Measurements from ENCODE around the gene PTOV1.

Gene PTOV1

DNA sequence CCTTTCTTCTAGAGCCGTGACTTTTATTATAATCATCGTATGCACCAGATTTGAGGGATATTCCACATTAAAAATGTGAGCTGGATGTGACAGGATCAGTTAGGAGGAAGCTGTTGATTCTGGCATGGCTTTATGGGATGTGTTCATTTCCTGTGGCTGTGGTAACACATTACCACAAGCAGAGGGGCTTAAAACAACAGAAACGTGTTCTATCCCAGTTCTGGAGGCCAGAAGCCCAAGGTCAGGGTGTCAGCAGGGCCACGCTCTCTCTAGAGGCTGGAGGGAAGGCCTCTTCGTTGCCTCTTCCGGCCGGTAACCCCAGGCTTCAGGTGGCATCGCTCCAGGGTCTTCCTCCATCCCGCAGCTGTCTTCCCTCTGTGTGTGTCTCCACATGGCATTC, 18.4 kb upstream of the PTOV1 start:
- Histone ChIP-seq H3K36me3 (ENCODE audit: control insufficient read depth in 1 of 2, insufficient read depth in 2 of 2, low read length in 2 of 2) (peaks cover 87 to 93% of the 10 kb centered on the region in 2 experiments), H3K27ac (ENCODE audit: low read depth, low read length) (no peak overlapping the region), H3K4ac (ENCODE audit: low read depth, low read length) (no peak overlapping the region), H3K4me1 (ENCODE audit: control insufficient read depth in 1 of 2, insufficient read depth in 2 of 2, low read length in 2 of 2) (peaks cover 0 to 3% of the 10 kb centered on the region in 2 experiments), H4K91ac (ENCODE audit: low read depth, low read length) (no peak overlapping the region), H2AFZ (ENCODE audit: insufficient read depth, low read length, poor library complexity) (no peak overlapping the region), H2AK5ac (ENCODE audit: low read length) (no peak overlapping the region), H4K8ac (ENCODE audit: low read depth, low read length) (no peak overlapping the region), H3K14ac (ENCODE audit: low read length) (no peak overlapping the region), H3K79me1 (ENCODE audit: low read length) (no peaks in the 10 kb centered on the region), H2BK5ac (ENCODE audit: low read depth, low read length, poor library complexity) (no peak overlapping the region), H3K79me2 (ENCODE audit: control insufficient read depth, insufficient read depth, low read length, poor library complexity) (no peaks in the 10 kb centered on the region), H3K4me3 (ENCODE audit: low read depth, low read length) (no peak overlapping the region), H4K12ac (ENCODE audit: low read depth, low read length) (no peak overlapping the region), H3K27me3 (ENCODE audit: insufficient read depth, low read length) (no peaks in the 10 kb centered on the region), H3K18ac (ENCODE audit: low read length) (no peak overlapping the region), H2BK120ac (ENCODE audit: insufficient read depth, low read length, poor library complexity) (no peak overlapping the region), H3K4me2 (ENCODE audit: low read length) (no peak overlapping the region), H3K9ac (ENCODE audit: low read length) (no peak overlapping the region), H2BK12ac (ENCODE audit: low read length) (no peak overlapping the region), H3K23ac (ENCODE audit: low read length) (no peak overlapping the region), H3K9me3 (ENCODE audit: insufficient read depth, low read depth, low read length) (peaks cover 6% of the 10 kb centered on the region)
- no CpG with 5 or more reads among the region's 9 CpGs for WGBS (ENCODE audit: extremely low coverage, insufficient coverage, insufficient read length)
- DNase-seq, result no peak

- WGBS (ENCODE audit: extremely low coverage, insufficient coverage, insufficient read length), result no CpG with 5 or more reads among the region's 7 CpGs
These were observed 17.4 kb upstream of the PTOV1 start for GRCh38 chr19:49833599-49833998.

DNA sequence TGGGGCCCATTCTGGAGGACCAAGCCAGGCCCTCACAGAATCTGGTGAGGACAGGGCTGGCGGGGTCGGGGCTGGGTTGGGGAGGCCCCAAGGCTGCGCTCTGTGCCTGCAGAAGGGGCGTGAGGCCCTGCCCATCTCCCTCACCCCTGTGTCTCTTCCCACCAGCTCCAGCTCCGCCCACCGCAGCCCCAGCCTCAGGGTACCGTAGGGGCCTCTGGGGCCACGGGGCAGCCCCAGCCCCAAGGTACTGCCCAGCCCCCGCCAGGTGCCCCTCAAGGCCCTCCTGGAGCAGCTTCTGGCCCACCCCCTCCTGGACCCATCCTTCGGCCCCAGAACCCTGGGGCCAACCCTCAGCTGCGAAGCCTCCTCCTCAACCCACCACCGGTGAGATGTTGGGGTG, 15.4 kb upstream of the PTOV1 start:
- WGBS (ENCODE audit: extremely low coverage, insufficient coverage, insufficient read length), result no CpG with 5 or more reads among the region's 12 CpGs
- no peak overlapping the region for H2AFZ ChIP-seq (ENCODE audit: insufficient read depth, low read length, poor library complexity)

More at GRCh38 chr19:49833599-49833998, 17.4 kb upstream of the PTOV1 start:
- H3K18ac ChIP-seq (ENCODE audit: low read length), result no peak overlapping the region
- H3K4me3 ChIP-seq (ENCODE audit: low read depth, low read length), result no peak overlapping the region
- H3K27ac ChIP-seq (ENCODE audit: low read depth, low read length), result no peak overlapping the region
- H4K12ac ChIP-seq (ENCODE audit: low read depth, low read length), result no peak overlapping the region
- no peak overlapping the region for H3K23ac ChIP-seq (ENCODE audit: low read length)
- H2AFZ ChIP-seq (ENCODE audit: insufficient read depth, low read length, poor library complexity), result no peak overlapping the region
- H3K4me1 ChIP-seq (ENCODE audit: control insufficient read depth in 1 of 2, insufficient read depth in 2 of 2, low read length in 2 of 2), result peaks cover 0 to 3% of the 10 kb centered on the region in 2 experiments
- no peak overlapping the region for H3K14ac ChIP-seq (ENCODE audit: low read length)
- no peak overlapping the region for H3K4ac ChIP-seq (ENCODE audit: low read depth, low read length)
- peaks cover 2% of the 10 kb centered on the region for H3K9me3 ChIP-seq (ENCODE audit: insufficient read depth, low read depth, low read length)
- no peaks in the 10 kb centered on the region for H3K79me1 ChIP-seq (ENCODE audit: low read length)
- no peak overlapping the region for H2BK12ac ChIP-seq (ENCODE audit: low read length)
- H3K36me3 ChIP-seq (ENCODE audit: control insufficient read depth in 1 of 2, insufficient read depth in 2 of 2, low read length in 2 of 2), result peaks cover 92 to 94% of the 10 kb centered on the region in 2 experiments
- no peak overlapping the region for H2BK5ac ChIP-seq (ENCODE audit: low read depth, low read length, poor library complexity)
- H4K91ac ChIP-seq (ENCODE audit: low read depth, low read length), result no peak overlapping the region
- no peaks in the 10 kb centered on the region for H3K27me3 ChIP-seq (ENCODE audit: insufficient read depth, low read length)
- no peak overlapping the region for H4K8ac ChIP-seq (ENCODE audit: low read depth, low read length)
- H2BK120ac ChIP-seq (ENCODE audit: insufficient read depth, low read length, poor library complexity), result no peak overlapping the region
- no peak for DNase-seq
- no peak overlapping the region for H2AK5ac ChIP-seq (ENCODE audit: low read length)
- no peak overlapping the region for H3K4me2 ChIP-seq (ENCODE audit: low read length)
- H3K79me2 ChIP-seq (ENCODE audit: control insufficient read depth, insufficient read depth, low read length, poor library complexity), result no peaks in the 10 kb centered on the region
- no peak overlapping the region for H3K9ac ChIP-seq (ENCODE audit: low read length)

GRCh38 chr19:49836176-49837008, 14.6 kb upstream of the PTOV1 start:
- Histone ChIP-seq H2AK5ac (ENCODE audit: low read length) (no peak overlapping the region), H3K27ac (ENCODE audit: low read depth, low read length) (no peak overlapping the region), H3K4ac (ENCODE audit: low read depth, low read length) (no peak overlapping the region), H2BK5ac (ENCODE audit: low read depth, low read length, poor library complexity) (no peak overlapping the region), H3K27me3 (ENCODE audit: insufficient read depth, low read length) (no peaks in the 10 kb centered on the region), H4K91ac (ENCODE audit: low read depth, low read length) (no peak overlapping the region), H3K36me3 (ENCODE audit: control insufficient read depth in 1 of 2, insufficient read depth in 2 of 2, low read length in 2 of 2) (peaks cover 82 to 91% of the 10 kb centered on the region in 2 experiments), H3K14ac (ENCODE audit: low read length) (no peak overlapping the region), H2AFZ (ENCODE audit: insufficient read depth, low read length, poor library complexity) (no peak overlapping the region), H2BK120ac (ENCODE audit: insufficient read depth, low read length, poor library complexity) (no peak overlapping the region), H2BK12ac (ENCODE audit: low read length) (no peak overlapping the region), H3K4me1 (ENCODE audit: control insufficient read depth in 1 of 2, insufficient read depth in 2 of 2, low read length in 2 of 2) (peaks cover 0 to 3% of the 10 kb centered on the region in 2 experiments), H3K9me3 (ENCODE audit: insufficient read depth, low read depth, low read length) (peaks cover 2% of the 10 kb centered on the region), H3K23ac (ENCODE audit: low read length) (no peak overlapping the region), H3K79me2 (ENCODE audit: control insufficient read depth, insufficient read depth, low read length, poor library complexity) (no peaks in the 10 kb centered on the region), H3K79me1 (ENCODE audit: low read length) (no peaks in the 10 kb centered on the region), H3K4me2 (ENCODE audit: low read length) (no peak overlapping the region), H4K12ac (ENCODE audit: low read depth, low read length) (no peak overlapping the region), H3K4me3 (ENCODE audit: low read depth, low read length) (no peak overlapping the region), H3K18ac (ENCODE audit: low read length) (no peak overlapping the region), H4K8ac (ENCODE audit: low read depth, low read length) (no peak overlapping the region), H3K9ac (ENCODE audit: low read length) (no peak overlapping the region)
- no peak for DNase-seq
- whole genome bisulfite sequencing (ENCODE audit: extremely low coverage, insufficient coverage, insufficient read length), result no CpG with 5 or more reads among the region's 20 CpGs

More for the DNA sequence above, 15.4 kb upstream of the PTOV1 start:
- H2BK120ac ChIP-seq (ENCODE audit: insufficient read depth, low read length, poor library complexity), result no peak overlapping the region
- peaks cover 2% of the 10 kb centered on the region for H3K9me3 ChIP-seq (ENCODE audit: insufficient read depth, low read depth, low read length)
- H3K27ac ChIP-seq (ENCODE audit: low read depth, low read length), result no peak overlapping the region
- H3K18ac ChIP-seq (ENCODE audit: low read length), result no peak overlapping the region
- H2BK5ac ChIP-seq (ENCODE audit: low read depth, low read length, poor library complexity), result no peak overlapping the region
- peaks cover 0 to 3% of the 10 kb centered on the region in 2 experiments for H3K4me1 ChIP-seq (ENCODE audit: control insufficient read depth in 1 of 2, insufficient read depth in 2 of 2, low read length in 2 of 2)
- H2BK12ac ChIP-seq (ENCODE audit: low read length), result no peak overlapping the region
- H3K79me1 ChIP-seq (ENCODE audit: low read length), result no peaks in the 10 kb centered on the region
- H4K12ac ChIP-seq (ENCODE audit: low read depth, low read length), result no peak overlapping the region
- no peaks in the 10 kb centered on the region for H3K79me2 ChIP-seq (ENCODE audit: control insufficient read depth, insufficient read depth, low read length, poor library complexity)
- no peak overlapping the region for H4K8ac ChIP-seq (ENCODE audit: low read depth, low read length)
- no peak overlapping the region for H3K9ac ChIP-seq (ENCODE audit: low read length)
- H2AK5ac ChIP-seq (ENCODE audit: low read length), result no peak overlapping the region
- DNase-seq, result no peak
- no peak overlapping the region for H3K14ac ChIP-seq (ENCODE audit: low read length)
- peaks cover 86 to 94% of the 10 kb centered on the region in 2 experiments for H3K36me3 ChIP-seq (ENCODE audit: control insufficient read depth in 1 of 2, insufficient read depth in 2 of 2, low read length in 2 of 2)
- H3K4me2 ChIP-seq (ENCODE audit: low read length), result no peak overlapping the region
- H4K91ac ChIP-seq (ENCODE audit: low read depth, low read length), result no peak overlapping the region
- no peak overlapping the region for H3K23ac ChIP-seq (ENCODE audit: low read length)
- H3K4me3 ChIP-seq (ENCODE audit: low read depth, low read length), result no peak overlapping the region
- no peak overlapping the region for H3K4ac ChIP-seq (ENCODE audit: low read depth, low read length)
- H3K27me3 ChIP-seq (ENCODE audit: insufficient read depth, low read length), result no peaks in the 10 kb centered on the region
